Measurements from ENCODE around the gene OR14I1.
"Not testable (repeated sequence)": the region's sequence is repeated elsewhere in the genome, so short reads cannot be mapped to it uniquely, and the experiment has no call there.

Gene OR14I1

DNA sequence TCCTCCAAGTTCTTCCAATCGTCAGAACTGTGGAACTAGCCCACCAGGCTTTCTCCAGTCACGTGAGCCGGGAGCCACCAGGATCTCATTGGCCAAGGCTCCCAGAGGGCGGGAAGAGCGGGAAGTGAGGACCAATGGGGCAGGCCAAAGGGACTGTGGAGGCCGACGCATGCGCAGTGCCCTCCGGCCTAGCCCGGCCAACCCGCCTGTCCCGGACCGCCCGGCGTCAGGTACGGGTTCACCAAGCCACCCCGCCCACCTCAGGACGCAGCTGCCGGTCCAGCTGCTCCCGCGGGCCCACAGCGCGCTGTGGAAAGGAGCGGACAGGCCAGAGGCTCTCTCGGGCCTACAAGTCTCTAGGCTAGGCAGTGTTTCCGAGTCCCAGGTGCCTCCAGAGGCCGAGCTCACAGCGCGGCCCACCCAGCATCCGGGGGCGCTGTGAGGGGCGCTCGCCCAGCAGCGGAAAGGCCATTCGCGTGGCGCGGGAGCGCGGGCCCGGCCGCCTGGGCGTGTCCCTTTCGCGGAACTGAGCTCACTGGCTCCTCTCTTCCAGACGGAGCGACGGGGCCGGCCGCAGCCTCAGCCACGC is 10.9 kb downstream of the OR14I1 start:
- TF ChIP-seq, protein P1, sequence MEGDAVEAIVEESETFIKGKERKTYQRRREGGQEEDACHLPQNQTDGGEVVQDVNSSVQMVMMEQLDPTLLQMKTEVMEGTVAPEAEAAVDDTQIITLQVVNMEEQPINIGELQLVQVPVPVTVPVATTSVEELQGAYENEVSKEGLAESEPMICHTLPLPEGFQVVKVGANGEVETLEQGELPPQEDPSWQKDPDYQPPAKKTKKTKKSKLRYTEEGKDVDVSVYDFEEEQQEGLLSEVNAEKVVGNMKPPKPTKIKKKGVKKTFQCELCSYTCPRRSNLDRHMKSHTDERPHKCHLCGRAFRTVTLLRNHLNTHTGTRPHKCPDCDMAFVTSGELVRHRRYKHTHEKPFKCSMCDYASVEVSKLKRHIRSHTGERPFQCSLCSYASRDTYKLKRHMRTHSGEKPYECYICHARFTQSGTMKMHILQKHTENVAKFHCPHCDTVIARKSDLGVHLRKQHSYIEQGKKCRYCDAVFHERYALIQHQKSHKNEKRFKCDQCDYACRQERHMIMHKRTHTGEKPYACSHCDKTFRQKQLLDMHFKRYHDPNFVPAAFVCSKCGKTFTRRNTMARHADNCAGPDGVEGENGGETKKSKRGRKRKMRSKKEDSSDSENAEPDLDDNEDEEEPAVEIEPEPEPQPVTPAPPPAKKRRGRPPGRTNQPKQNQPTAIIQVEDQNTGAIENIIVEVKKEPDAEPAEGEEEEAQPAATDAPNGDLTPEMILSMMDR (IDR thresholded peaks at IDR 0.05; ENCODE audit: low read depth, low read length, missing control alignments), result no peak
- no peak overlapping the region for H3K4me3 ChIP-seq (replicated peaks; ENCODE audit: low read depth, low read length)
- DNase-seq (ENCODE audit: extremely low read depth, low read depth), result no peak

DNA sequence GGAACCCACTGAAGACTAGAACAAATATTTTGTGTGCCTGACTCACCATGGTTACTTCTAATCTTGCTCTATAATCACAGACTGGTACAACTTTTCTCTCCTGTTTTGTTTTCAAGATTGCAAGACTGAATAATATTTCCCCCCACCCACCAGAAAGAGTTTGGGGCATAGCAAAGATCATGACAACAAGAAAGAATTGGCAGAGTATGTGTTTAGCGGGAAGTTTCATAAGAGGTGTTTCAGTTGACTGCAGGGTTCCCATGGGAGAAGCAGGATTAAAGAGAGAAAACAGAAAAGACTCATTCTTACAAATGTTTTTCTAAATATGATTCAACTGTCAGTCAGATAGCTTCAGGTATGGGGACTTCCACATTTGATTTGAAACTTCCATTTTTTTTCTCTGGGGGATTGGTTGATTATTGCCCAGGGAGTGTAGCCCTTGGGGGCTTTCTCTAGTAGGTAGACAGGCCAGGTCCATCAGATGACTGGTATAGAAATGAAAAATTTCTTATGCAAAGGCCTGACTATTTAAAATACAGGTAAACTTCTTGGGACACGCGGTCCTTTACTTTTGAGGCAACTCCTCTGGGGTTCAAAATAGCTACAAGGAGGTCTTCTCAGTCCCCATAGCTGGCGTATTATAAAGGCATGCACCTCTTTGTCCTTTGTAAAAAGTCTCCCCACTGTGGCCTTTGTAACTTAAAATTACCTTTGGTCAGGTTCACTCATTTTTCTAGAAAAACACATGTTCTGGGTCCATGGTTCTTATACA is 13.9 kb downstream of the OR14I1 start:
- DNase-seq (ENCODE audit: extremely low read depth, low read depth), result no peak
- TF ChIP-seq, protein P1 (IDR thresholded peaks at IDR 0.05; ENCODE audit: low read depth, low read length, missing control alignments), result no peak
- no peak overlapping the region for H3K4me3 ChIP-seq (replicated peaks; ENCODE audit: low read depth, low read length)

DNA sequence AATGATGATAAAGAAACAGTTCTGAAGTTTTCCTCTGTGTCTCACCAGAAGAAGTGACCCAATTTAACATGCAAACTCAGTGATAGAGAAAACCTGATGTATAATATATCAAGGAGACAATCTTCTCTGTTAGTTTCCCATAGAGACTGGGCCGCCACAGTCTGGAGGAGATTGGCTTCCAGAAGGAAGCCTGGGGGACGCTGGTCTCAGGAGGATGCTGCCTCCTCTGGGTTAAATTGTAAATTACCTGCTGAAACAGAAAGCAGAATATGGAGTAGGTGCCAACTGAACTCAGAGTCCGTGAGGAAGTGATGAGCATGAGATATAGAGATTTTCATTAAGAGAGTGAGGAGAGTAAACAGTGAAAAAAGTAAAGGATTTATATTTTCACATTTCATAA is 15.8 kb downstream of the OR14I1 start:
- TF ChIP-seq, protein P1 (IDR thresholded peaks at IDR 0.05; ENCODE audit: low read depth, low read length, missing control alignments), result no peak
- no peak overlapping the region for H3K4me3 ChIP-seq (replicated peaks; ENCODE audit: low read depth, low read length)
- no peak for DNase-seq (ENCODE audit: extremely low read depth, low read depth)

DNA sequence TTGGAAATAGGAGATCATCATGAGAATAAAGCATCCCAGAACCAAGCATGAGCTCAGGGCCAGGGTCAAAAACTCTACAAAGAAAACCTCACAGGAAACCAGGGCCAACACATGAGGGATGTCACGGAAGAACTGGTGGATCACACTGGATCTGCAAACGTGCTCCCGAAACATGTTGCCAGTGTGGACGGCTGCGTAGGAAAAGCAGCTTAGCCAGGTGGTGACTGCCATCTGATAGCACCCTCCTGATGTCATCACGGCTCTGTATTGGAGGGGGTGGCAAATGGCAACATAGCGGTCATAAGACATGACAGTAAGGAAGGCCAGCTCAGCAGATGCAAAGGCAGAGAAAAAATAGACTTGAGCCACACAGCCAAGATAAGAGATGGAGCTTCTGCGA is 20.9 kb downstream of the OR14I1 start:
- TF ChIP-seq, protein P1 (IDR thresholded peaks at IDR 0.05; ENCODE audit: low read depth, low read length, missing control alignments), result no peak
- no peak overlapping the region for H3K4me3 ChIP-seq (replicated peaks; ENCODE audit: low read depth, low read length)
- no peak for DNase-seq (ENCODE audit: extremely low read depth, low read depth)

DNA sequence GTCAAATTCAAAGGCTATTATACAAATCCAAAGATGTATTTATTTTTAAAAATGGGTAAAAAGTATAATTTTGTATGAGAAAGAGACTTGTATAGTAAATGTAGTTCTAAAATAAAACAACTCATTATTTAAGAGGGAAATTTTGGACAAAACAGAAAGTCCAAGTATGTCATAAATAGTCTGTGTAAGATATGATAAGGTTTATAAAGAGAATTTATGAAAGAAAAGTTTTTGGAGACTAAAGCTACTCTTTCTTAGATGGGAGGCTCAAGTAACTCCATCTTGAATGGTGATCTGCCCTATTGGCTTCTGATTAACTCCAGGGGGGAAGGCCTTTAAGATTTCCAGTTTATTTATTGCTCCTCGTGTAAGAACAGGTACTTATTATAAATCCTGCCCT is 32.6 kb downstream of the OR14I1 start:
- TF ChIP-seq, protein P1 (IDR thresholded peaks at IDR 0.05; ENCODE audit: low read depth, low read length, missing control alignments), result no peak
- no peak for DNase-seq (ENCODE audit: extremely low read depth, low read depth)
- no peak overlapping the region for H3K4me3 ChIP-seq (replicated peaks; ENCODE audit: low read depth, low read length)

DNA sequence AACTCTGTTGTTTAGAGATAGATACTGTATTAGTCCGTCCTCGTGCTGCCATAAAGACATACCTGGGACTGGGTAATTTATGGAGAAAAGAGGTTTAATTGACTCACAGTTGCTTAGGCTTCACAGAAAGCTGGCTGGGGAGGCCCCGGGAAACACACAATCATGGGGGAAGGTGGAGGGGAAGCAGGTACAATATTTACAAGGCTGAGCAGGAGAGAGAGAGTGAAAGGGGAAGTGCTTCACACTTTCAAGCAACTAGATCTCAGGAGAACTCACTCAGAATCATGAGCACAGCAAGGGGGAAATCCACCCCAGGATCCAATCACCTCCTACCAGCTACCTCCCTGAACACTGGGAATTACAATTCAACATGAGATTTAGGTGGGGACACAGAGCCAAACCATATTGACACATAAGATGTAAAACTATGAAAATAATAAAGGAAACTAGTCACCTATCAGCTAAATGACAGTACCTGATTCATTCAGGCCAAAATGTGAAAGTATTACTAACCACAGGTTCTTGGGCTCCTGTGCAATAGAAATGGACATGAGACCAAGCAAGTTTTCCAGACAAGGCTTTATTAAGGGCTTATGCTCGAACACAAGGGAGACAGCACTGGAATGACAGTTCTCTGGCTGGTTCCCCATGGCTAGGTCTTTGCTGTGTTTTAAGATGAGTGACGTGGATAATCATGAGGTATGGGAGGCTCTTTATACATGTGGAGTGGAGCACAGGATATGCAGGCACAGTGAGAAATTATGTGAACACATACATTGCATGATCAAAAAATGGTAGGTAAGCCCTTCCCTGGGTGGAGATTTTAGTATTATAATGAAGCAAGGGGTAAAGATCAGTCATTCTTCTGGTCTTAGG is 38.9 kb downstream of the OR14I1 start:
- not testable (repeated sequence) for DNase-seq (ENCODE audit: extremely low read depth, low read depth); H3K4me3 ChIP-seq (replicated peaks; ENCODE audit: low read depth, low read length)

DNA sequence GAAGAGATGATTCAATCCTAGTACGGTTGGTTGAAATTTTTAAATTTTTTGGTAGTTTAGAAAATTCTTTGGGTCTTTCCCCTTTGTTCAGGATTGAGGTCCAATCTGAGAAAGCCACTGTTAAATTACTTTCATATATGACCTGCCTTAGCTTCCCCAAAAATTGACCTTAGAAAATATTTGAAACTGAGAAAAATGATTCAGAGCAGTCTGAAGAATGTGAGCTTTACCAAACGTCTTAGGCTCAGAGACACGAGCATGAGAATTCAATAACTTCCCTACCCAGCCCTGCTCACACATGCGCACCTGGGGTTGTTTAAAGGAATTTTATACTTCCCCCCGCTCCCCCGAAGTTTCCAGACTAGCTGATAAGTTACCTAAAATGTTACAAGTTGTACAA is 45.8 kb downstream of the OR14I1 start:
- DNase-seq (ENCODE audit: extremely low read depth, low read depth); H3K4me3 ChIP-seq (replicated peaks; ENCODE audit: low read depth, low read length): not testable (repeated sequence)

DNA sequence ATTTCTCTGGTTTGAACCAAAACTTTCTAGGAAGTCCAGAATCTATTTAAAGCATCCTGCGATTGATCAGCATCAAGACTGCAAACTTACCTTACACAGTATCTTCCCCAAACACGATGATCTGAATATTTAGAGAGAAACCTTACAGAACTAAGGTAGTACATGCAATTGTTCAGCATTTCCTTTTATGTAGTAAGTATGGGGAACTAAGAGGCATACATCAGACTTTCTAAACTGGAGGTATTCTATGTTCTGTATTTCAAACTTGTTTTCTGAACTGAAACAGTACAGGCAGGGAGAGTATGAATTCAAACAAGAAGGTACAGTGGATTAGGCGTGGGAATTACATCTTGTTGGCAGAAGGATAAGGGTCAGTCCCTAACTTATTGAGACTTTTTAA is 47.2 kb downstream of the OR14I1 start, which contains the start of gene OR2T27:
Gene OR2T27 (minus strand): TSS at position 175 of the 400 bp plus-strand sequence. CDS start 4,644 bp downstream, outside the sequence.
- DNase-seq (ENCODE audit: extremely low read depth, low read depth); H3K4me3 ChIP-seq (replicated peaks; ENCODE audit: low read depth, low read length): not testable (repeated sequence)
